NCI-H82 treated with DMSO at 0.1 percent for 48 hours (cell line): ENCODE measurements around the gene ETV6.

Experiments
- DNase-seq: peaks from one replicate; lab custom pipeline; 2025; ENCODE audit not compliant: unreplicated experiment; lab: John Stamatoyannopoulos, UW

The ETV6 gene

DNA sequence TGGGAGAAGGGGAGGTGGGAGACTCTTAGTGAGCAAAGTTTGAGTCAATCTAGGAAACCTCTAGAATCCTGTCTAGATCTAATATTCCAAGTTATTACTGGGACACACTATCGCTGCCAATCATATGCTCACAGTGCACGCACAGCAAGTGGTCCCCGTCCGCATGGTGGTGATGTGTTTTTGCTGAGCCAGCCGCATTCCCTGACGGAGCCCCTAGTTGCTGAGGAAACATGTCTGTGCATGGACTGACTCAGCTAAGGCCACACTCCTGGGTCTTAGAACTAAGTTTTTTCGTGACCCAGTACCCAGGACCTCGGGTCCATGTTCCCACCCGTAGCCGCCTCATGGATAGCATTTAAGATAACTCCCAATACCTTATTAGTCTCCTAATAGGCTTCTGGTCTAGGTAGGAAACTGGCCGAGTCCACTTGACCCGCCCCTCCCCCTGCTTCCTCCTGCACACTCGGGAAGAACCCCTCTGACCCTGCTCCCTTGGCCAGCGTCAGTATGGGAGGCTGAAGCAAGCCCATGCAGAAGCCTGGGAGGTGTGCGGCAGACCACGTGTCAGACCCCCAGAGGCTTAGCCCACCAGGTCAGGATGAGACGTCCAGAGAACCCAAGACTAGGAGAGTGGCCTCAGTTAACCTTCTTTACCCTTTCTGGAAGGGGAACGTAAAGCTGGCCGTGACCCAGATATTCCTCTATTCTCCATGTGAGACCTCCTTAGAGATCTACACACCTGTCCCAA, 200.5 kb downstream of the ETV6 start:
- no peak for DNase-seq

DNA sequence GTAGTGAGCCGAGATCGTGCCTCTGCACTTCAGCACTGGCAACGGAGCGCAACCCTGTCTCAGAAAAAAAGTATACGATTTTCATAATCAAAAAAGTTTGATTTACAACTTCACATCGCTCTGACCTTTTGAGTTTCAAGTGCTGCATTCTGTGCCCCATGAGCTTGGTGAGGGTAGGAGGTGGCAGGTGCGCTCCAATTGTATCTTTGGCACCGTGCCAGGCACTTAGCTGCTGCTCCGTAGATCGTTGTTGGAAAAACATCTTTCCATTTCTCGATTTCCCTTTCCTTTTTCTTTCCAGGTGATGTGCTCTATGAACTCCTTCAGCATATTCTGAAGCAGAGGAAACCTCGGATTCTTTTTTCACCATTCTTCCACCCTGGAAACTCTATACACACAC, 203.7 kb downstream of the ETV6 start:
- peak; percentile 9 for DNase-seq

DNA sequence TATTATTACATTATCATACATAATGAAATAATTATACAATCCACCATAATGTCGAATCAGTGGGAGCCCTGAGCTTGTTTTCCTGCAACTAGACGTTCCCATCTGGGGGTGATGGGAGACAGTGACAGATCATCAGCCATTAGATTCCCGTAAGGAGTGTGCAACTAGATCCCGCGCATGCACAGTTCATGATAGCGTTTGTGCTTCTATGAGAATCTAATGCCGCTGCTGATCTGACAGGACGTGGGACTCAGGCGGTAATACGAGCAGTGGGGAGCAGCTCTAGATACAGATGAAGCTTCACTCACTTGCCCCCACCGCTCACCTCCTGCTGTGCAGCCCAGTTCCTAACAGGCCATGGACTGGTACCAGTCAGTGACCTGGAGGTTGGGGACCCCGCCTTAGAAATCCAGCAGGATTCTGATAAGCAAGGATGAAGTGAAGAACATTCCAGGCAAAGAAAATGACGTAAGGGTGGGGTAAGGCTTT, 204.6 kb downstream of the ETV6 start:
- no peak for DNase-seq

DNA sequence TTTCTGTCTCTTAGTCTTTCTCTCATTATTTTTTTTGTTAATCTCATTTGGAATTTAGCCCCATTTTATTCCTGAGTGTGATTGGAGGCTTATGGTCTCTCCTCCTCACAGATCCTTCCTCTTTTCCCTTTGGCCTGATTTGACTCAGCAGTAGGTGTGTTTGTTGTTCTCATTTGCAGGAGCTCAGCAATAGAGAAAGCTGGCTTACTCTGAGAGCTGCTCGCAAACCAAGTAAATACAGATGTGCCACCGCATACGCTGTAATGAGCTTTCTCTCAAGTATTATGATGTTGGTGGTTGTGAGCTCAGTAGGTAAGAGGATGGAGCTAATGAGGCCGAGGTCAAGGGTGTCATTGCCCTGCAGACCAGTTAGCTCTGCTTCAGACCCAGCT, 206.5 kb downstream of the ETV6 start:
- peak; percentile 31 for DNase-seq

DNA sequence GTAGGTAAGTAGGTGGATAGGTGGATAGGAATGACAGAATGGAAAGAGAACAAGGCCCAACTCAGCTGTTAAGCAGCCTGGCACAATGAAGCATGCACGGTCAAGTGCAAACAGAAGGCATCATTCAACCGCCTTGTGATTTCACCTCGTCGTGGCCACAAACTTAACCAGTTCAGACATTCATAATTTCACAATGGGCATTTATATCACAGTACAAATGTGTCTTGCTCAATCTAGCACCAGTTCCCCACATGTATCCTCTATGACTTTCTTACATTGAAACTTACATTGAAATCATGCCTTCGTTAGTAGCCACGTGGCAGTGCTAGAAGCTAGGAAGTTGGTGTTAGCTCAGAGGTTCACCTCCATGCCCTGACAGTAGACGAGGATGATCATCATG, 207.5 kb downstream of the ETV6 start:
- no peak for DNase-seq

DNA sequence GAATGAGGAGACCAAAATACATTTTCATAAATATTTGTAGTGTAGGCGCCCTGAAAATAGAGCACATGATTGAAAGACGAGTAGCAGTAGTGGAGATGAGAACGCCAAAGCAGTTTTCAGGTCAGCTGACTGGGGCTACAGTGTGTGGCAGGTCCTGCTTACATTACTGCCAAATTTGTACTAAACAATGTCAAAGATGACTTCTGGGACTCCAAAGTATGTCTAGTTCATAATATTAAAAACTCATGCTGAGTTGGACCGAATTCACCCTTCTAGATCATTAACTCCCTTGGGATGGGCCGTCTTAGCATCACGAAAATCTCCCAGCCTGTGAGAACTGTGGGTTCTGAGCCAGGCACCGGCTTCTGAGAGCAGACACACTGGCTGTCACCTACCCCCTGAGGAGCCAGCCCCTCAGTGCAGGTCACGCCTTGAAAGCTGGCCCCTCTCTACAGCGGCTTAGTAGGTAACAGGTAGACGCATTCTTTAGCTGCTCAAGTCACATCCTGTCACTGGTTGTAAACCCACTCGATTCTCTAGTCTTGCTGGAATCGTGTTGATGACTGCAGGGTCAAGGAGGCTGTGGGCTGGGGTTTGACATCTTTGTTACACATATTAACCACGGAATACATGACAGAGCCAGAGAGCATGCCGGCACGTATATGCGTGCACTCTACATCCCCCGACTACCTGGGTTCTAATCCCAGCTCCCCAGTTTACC, 210.4 kb downstream of the ETV6 start:
- no peak for DNase-seq

DNA sequence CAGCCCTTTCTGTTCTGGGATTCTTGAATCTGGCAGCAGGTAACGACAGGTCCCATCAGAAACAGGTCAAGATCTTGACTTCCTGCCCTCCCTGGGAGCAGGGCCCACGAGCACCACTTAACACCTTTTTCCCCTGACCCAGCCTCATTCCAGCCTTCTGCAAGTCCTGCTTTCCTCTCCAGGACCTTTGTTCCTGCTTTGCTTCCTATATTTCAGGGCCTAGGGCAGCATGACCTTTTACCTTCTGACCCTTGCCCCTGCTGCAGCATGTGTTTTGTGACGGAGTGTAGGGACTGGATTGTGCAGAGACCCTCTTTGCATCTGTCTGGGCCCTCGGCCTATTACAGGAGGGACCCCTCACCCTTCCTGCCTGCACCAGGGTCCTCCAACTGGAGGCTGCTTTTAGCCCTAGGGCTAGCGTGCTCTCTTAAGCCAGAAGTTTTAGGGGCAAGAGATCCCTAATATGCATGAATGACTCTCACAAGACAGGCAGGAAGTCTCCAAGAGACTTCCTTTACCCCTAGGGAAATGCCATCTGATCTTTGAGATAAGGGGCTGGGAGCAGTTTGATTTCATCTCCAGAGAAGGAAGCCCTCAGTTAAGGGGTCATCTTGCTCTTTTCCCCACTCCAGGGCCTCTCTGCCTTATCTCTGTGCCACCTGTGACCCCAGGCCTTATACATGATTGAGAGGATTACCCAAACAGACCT, 211.8 kb downstream of the ETV6 start:
- no peak for DNase-seq

DNA sequence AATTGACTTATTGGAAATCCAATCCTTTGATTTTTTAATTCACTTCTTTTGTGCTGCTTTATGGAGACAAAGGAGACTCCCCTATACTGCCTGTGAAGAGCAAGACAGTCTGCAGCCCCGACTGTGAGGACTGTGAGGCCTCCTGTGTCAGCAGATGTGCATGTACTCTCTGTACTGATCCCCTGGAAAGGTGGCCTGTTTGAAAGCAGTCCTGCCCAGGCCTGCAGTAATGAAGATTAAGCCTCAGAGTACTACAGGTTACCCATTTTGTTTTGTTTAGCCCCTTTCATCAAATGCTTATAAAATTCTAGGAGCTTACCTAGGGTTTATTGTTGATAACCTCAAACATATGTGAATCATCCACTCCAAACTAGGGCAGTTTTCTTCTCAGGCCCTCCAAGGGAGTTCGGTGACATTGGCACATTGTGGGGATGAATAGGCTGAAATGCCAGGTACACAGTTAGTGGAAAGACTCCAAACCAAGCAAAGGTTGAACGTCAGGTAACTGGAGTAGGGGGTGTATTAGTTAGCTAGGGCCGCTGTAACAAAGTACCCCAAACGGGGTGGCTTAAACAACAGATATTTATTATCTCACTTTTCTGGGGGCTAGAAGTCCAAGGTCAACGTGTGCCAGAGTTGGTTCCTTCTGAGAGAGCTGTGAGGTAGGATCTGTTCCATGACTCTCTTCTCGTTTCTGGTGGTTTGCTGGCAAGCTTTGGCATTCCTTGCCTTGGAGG, 212.6 kb downstream of the ETV6 start:
- DNase-seq: peak; percentile 85

DNA sequence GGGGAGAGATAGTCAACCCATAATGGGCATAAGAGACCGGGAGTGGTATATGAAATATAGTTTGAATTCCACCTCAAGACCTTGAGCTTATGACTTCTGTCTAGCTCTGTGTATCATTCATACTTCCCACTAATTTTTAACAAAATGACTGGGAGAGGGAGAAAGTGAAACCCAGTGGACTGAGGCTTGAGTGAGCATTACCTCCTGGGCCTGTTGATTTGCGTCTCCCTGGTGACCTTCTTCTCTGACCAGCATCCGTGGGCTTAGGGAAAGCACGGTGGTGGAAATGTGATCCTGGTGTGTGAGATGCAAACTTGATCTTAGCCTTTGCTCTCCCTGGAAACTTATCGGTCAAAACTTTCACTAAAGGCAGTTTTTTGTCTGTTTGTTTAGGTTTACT, 213.3 kb downstream of the ETV6 start:
- no peak for DNase-seq

DNA sequence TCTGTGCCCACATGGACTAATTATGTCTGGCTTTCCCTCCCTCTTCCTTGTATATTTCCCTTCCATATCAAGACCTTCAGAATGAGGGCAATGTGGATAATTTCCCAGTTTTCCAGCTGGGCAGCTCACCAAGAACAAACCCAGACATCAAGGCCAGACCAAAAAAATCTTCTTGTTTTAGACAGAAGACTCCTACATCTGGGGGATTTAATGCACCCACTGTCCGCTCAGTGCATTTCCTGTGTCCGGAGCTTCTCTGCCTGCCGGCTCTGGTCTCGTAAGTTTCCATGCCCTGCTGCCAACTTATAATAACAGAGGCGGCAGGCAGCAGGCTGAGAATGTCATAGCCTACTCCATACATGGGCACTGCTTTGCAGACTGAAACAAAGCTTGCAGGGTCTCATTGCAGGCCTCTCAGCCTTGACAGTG, 214.0 kb downstream of the ETV6 start:
- DNase-seq: no peak

DNA sequence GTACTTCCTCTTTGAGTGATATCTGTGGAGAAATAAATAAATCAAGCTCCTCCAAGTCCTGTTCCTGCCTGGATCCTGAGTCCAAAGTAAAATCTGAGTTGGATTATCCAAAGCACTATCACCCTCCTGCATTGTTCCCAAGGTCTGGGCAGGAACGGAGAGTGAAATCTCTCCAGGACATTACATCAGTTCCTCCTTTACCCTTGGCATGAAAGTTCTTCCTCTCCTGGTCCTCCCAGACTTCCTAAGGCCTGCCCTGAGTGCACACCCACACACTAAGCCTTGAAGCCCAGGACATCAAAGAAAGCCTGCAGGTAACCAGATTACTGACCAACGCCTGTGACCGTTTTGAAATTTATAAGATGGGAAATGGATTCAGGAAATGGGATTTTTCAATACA, 214.5 kb downstream of the ETV6 start:
- no peak for DNase-seq

DNA sequence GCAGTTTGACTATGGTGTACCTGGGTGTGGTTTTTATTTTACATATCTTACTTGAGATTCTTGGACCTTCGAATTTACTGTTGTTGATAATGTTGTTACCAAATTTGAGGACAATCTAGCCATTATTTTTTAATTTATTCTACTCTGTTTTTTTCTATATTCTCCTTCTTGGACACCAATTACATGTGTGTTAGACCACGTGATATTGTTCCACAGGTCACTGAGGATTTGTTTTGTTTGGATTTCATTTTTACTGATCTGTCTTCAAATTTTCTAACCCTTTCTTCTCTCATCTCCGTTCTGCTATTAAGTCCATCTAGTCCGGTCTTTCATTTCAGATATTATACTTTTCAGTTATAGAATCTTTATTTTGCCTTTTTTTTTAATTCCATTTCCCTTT, 216.3 kb downstream of the ETV6 start:
- DNase-seq: no peak

DNA sequence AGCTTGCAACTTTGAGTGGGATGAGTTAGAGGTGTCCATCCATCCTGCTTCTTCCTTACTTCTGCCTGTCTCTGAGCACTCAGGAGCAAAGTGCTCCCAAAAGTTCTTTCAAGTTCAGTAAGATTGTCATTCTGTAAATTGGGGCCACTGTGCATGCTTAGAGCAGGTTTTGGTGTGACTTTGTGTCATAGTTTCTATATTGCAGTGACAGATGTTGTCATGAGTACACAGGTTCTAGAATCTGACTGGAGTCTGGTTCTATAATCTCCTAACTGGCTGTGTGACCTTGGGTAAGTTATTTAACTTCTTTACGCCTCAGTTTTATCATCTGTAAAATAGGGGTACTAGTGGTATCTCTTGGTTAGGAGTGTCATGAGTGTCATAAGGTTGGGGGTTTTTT, 218.6 kb downstream of the ETV6 start:
- DNase-seq: no peak

DNA sequence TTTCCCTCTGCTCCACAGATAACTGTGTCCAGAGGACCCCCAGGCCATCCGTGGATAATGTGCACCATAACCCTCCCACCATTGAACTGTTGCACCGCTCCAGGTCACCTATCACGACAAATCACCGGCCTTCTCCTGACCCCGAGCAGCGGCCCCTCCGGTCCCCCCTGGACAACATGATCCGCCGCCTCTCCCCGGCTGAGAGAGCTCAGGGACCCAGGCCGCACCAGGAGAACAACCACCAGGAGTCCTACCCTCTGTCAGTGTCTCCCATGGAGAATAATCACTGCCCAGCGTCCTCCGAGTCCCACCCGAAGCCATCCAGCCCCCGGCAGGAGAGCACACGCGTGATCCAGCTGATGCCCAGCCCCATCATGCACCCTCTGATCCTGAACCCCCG, 219.9 kb downstream of the ETV6 start:
- no peak for DNase-seq

DNA sequence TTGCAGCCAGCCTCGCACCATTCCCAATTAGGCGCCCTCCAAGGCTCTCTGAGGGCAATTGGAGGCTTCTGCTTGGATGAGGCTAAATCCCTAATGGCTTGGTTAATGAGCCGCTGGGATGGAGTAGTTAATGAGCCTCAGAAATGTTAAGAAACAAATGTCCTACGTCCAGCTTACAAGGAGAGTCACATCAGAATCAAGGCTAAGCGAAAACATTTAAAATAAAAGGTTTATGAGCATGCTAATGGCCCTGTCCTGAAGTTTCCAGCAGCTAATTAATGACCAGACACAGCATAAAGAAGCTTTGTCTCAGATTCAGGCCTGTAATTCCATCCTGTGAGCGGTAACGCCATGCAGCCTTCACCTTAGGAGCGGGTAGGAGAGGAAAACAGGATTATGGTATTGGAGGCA, 220.6 kb downstream of the ETV6 start:
- DNase-seq: peak; percentile 93

DNA sequence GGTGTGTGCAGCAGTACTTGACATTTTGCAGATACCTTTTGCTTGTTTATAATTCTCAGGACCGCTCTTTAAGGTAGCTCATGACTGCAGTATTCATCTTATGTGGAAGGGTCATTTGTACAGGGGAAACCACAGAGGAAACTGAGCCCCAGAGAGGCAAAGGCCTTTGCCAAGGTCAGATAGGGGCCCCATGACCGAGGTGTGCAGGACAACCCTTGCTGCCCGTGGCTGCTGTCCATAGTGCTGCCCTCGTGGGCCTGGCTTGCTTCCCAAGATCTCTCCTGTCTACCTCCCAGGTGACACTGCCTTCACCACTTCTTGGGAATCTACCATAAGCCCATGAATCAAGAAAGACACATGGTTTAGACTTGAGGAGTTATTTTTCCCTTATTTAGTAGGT, 222.6 kb downstream of the ETV6 start:
- no peak for DNase-seq

DNA sequence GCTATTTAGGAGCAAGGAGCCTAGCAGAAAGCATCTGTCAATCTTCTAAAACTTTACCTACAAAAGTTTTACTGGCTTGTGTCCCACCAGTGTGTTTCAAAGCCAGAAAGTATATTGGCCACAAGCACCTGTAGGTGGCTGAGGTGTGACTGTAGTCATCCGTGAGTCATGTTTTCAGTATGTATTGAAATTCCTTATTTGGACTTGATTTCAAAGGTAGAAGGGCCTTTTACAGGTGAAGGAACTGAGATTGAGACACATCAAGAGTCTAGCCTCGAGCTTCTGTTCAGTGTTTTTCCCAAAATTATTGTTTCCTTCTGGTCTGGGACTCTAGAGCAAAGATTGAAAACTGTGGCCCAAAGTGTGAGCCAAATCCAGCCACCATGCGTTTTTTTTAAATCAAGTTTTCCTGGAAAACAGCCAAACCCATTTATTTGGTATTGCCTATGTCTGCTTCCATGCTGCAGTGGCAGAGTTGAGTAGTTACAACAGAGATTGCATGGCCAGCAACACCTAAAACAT, 226.0 kb downstream of the ETV6 start:
- DNase-seq: no peak

DNA sequence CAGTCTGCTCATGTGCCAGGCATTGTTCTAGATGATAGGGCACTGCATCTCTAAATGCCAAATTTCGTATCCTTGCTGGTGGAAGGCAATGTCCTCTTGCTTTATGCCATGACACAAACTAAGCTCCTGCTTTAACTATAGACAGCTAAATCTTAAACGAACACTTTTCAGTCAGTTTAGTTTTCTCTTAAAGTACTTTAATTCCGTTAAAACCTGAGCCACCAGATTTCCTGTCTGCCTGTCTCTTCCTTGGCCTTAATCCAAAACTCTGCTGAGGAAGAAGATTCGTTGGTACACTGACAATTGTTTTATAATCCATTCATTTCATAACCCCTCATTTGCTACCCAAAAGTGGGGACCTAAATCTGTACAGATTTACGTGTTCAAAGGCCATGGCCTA, 226.8 kb downstream of the ETV6 start:
- DNase-seq: no peak

DNA sequence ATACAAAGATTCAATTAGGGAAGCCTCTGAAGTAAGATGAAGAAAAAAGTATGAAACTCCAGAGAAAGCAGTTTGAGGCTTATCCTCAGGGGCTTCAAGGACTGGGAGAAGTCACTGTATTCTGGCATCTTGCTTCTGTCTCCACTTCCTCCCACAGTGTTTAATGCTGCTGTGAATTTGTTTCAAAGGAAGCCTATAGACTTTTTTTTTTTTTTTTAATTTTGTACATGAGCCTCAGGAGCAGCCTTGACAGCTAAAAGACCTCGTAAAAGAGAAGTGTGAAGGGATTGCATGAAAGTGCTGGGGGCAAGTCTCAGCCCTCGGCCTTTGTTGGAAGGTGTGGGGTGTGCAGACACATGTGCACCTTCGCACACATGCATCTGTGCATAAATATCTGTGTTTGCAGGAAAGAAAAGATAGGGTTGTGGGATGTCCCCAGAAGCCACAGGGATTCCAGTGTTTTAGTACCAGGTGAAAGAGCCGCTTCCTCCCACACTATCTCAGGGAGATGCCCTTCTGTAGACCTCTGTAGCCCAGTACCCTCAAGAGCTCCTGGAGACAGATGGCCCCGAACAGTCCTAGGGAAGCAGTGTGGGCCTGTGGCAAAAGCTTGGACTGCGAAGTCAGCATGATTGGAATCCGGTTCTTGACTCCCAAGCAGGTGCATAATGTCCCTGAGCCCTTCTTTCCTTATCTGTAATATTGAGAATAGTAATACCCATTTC, 227.8 kb downstream of the ETV6 start:
- DNase-seq: no peak
